ENCODE data around the gene ZNF550.

DNA sequence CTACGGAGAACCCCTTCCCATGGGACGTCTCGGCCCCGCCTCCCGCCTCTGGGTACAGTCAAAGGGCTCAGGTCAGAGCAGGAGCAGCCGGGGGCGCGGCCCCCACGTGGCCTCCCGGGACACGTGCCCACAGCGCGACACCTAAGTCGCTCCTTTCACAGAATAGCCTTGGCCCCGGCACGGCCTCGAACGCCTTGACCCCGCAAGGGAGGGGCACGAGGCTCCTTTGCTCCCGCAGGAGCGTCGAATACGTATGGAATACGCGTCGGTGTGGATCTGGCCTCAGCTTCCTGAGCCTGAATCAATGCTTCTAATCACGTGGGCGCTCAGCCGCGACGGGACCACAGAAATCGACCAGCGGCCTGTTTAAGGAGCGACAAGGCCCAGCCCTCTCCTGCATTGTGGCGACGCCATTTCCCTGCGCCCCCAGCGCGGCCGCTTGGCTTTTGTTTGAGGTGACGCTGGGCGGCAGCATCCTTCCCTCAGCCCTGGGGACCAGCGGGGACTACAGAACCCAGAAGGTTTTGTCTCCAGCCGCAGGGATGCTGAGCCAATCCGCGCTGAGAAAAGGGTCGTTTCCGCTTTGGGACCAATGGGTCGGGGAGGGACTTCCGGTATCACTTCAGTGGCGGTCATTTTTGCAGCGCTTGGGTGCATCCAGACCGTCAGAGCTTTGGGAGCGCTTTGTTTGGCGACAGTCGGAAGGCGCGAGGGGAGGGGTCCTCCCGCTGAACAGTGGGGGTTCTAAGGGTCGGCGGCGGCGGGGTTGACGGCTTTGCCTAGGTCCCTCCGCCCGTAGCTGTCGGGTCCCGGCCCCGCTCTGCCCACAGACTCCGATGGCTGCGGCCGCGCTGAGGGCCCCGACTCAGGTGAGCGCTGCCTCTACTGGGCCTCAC, 24.1 kb upstream of the ZNF550 start, which contains the start of gene ZIK1:
- TF ChIP-seq, protein P1, sequence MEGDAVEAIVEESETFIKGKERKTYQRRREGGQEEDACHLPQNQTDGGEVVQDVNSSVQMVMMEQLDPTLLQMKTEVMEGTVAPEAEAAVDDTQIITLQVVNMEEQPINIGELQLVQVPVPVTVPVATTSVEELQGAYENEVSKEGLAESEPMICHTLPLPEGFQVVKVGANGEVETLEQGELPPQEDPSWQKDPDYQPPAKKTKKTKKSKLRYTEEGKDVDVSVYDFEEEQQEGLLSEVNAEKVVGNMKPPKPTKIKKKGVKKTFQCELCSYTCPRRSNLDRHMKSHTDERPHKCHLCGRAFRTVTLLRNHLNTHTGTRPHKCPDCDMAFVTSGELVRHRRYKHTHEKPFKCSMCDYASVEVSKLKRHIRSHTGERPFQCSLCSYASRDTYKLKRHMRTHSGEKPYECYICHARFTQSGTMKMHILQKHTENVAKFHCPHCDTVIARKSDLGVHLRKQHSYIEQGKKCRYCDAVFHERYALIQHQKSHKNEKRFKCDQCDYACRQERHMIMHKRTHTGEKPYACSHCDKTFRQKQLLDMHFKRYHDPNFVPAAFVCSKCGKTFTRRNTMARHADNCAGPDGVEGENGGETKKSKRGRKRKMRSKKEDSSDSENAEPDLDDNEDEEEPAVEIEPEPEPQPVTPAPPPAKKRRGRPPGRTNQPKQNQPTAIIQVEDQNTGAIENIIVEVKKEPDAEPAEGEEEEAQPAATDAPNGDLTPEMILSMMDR (IDR thresholded peaks at IDR 0.05): peak in 1 of 4 experiments; percentile 36
- peak in 1 of 2 donors; percentile 5 for TF ChIP-seq POLR2A (IDR thresholded peaks at IDR 0.05)
- TF ChIP-seq POLR2AphosphoS5 (IDR thresholded peaks at IDR 0.05): no peak
